H1 (cell line): ENCODE results near the gene DHX57.

Experiments used
- ATF3 ChIP-seq: IDR thresholded peaks from 2 replicates; pipeline ENCODE4 v1.6.1; 2011; ENCODE audit warnings: low read depth, mild to moderate bottlenecking, low read length; ENCODE audit not compliant: insufficient read depth
- CEBPB ChIP-seq: IDR thresholded peaks from 2 replicates; pipeline ENCODE4 v1.6.1; 2012; ENCODE audit warnings: low read depth, low read length
- CTCF ChIP-seq, 3 experiments: IDR thresholded peaks; 1 replicate in 2 of 3; 2 replicates in 1 of 3; pipeline versions ENCODE4 v1.5.1 to v1.6.1; 2011; ENCODE audit warnings: low read length in 3 of 3, mild to moderate bottlenecking in 3 of 3, inconsistent platforms in 2 of 3, low read depth in 1 of 3, moderate library complexity in 1 of 3; ENCODE audit not compliant: insufficient read depth in 1 of 3; ENCODE audit errors: control extremely low read depth in 1 of 3
- EGR1 ChIP-seq: IDR thresholded peaks from 2 replicates; pipeline ENCODE4 v1.6.1; 2011; ENCODE audit warnings: low read depth, low read length, borderline replicate concordance
- EP300 ChIP-seq, 2 experiments: IDR thresholded peaks; 1 replicate in 1 of 2; 2 replicates in 1 of 2; pipeline ENCODE4 v1.6.1; 2011 to 2012; ENCODE audit warnings: low read depth in 2 of 2, low read length in 2 of 2, mild to moderate bottlenecking in 2 of 2, borderline replicate concordance in 1 of 2, inconsistent platforms in 1 of 2, moderate library complexity in 1 of 2
- JUND ChIP-seq: IDR thresholded peaks from 2 replicates; pipeline ENCODE4 v1.6.1; 2011; ENCODE audit warnings: mild to moderate bottlenecking, improper control_type of control experiment, low read length
- POLR2A ChIP-seq, 2 experiments: IDR thresholded peaks; 1 replicate in 1 of 2; 2 replicates in 1 of 2; pipeline ENCODE4 v1.6.1; 2011; ENCODE audit warnings: low read depth in 2 of 2, low read length in 2 of 2, mild to moderate bottlenecking in 2 of 2; ENCODE audit errors: control extremely low read depth in 1 of 2
- RAD21 ChIP-seq, 2 experiments: IDR thresholded peaks in 1 of 2; conservative IDR thresholded peaks in 1 of 2; 2 replicates each; pipeline ENCODE4 v1.6.1; 2011; ENCODE audit warnings: low read depth in 2 of 2, low read length in 2 of 2, improper control_type of control experiment in 1 of 2, inconsistent platforms in 1 of 2, mild to moderate bottlenecking in 1 of 2, moderate library complexity in 1 of 2
- RFX5 ChIP-seq: IDR thresholded peaks from 2 replicates; pipeline ENCODE4 v1.6.1; 2011; ENCODE audit warnings: low read depth, low read length, improper control_type of control experiment, borderline replicate concordance
- SAP30 ChIP-seq: fragments of 300-600 bp; sonication (generic); IDR thresholded peaks from 2 replicates; pipeline ENCODE4 v1.7.1; 2012; ENCODE audit warnings: low read length, moderate library complexity, mild to moderate bottlenecking, inconsistent platforms; ENCODE audit not compliant: insufficient read depth, insufficient replicate concordance
- SP1 ChIP-seq: IDR thresholded peaks from 2 replicates; pipeline ENCODE4 v1.6.1; 2011; ENCODE audit warnings: low read depth, low read length

- no peak for TF ChIP-seq ATF3
- TF ChIP-seq EP300 (IDR thresholded peaks at IDR 0.05; ENCODE audit: borderline replicate concordance in 1 of 2, low read depth in 2 of 2, low read length in 2 of 2), result no peak
- no peak for TF ChIP-seq CTCF (IDR thresholded peaks at IDR 0.05; ENCODE audit: control extremely low read depth in 1 of 3, insufficient read depth in 1 of 3, low read depth in 1 of 3, low read length in 3 of 3)
- peak; percentile 74; the same call in 1 of the 2 replicates for TF ChIP-seq JUND
- TF ChIP-seq POLR2A (IDR thresholded peaks at IDR 0.05; ENCODE audit: control extremely low read depth in 1 of 2, low read depth in 2 of 2, low read length in 2 of 2), result peak in 1 of 2 experiments; percentile 77; a peak in 2 of 3 replicates
- no peak for TF ChIP-seq CEBPB
- TF ChIP-seq RAD21 (IDR thresholded peaks at IDR 0.05 in 1 of 2, conservative IDR thresholded peaks at IDR 0.05 in 1 of 2; ENCODE audit: low read depth in 2 of 2, low read length in 2 of 2), result no peak
- TF ChIP-seq RFX5, result no peak
- TF ChIP-seq SP1, result no peak
- TF ChIP-seq EGR1, result no peak
- peak; percentile 55 for TF ChIP-seq SAP30
Observed at GRCh38 chr2:38875576-38876367, at the start of gene DHX57, which contains the start of gene MORN2.
